ENCODE results near the gene ST3GAL6.
"Not testable (repeated sequence)": the region's sequence is repeated elsewhere in the genome, so short reads cannot be mapped to it uniquely, and the experiment has no call there.

ST3GAL6 gene

GRCh38 chr3:98807561-98807960 is 44.4 kb downstream of the ST3GAL6 start:
- no peak for FAIRE-seq

GRCh38 chr3:98808071-98808470 is 44.9 kb downstream of the ST3GAL6 start:
- no peak for FAIRE-seq

GRCh38 chr3:98809557-98809956 is 46.4 kb downstream of the ST3GAL6 start:
- no peak for FAIRE-seq

GRCh38 chr3:98811048-98811447 is 47.9 kb downstream of the ST3GAL6 start:
- no peak for FAIRE-seq

GRCh38 chr3:98812851-98813374 is 49.8 kb downstream of the ST3GAL6 start:
- FAIRE-seq: peak; percentile 99

- no peak for FAIRE-seq
These were observed 51.8 kb downstream of the ST3GAL6 start for GRCh38 chr3:98814817-98815420.

- FAIRE-seq: peak; percentile 97
These were observed 54.5 kb downstream of the ST3GAL6 start for GRCh38 chr3:98817547-98818041.

- no peak for FAIRE-seq
These were observed 57.9 kb downstream of the ST3GAL6 start for GRCh38 chr3:98821063-98821462.

GRCh38 chr3:98823791-98824190 is 60.7 kb downstream of the ST3GAL6 start:
- no peak for FAIRE-seq

GRCh38 chr3:98824256-98824655 is 61.1 kb downstream of the ST3GAL6 start:
- FAIRE-seq: no peak

GRCh38 chr3:98826126-98826525 is 63.0 kb downstream of the ST3GAL6 start:
- FAIRE-seq: no peak

- no peak for FAIRE-seq
These were observed 64.2 kb downstream of the ST3GAL6 start for GRCh38 chr3:98827221-98827920.

- FAIRE-seq: no peak
These were observed 66.2 kb downstream of the ST3GAL6 start for GRCh38 chr3:98829246-98829832.

GRCh38 chr3:98831060-98831459 is 67.9 kb downstream of the ST3GAL6 start:
- FAIRE-seq: not testable (repeated sequence)

- no peak for FAIRE-seq
These were observed 76.7 kb downstream of the ST3GAL6 start for GRCh38 chr3:98839846-98840245.

GRCh38 chr3:98843266-98843959 is 80.3 kb downstream of the ST3GAL6 start:
- FAIRE-seq: no peak
